Right cardiac atrium (tissue), 5 donors: ENCODE data around the gene IER3. TPM values are rescaled to one million over a fixed set of nuclear protein-coding genes. Genes with fewer than 3 reads are reported as not detected.
"Not testable (repeated sequence)": the region's sequence is repeated elsewhere in the genome, so short reads cannot be mapped to it uniquely, and the experiment has no call there.

Experiments
- ATAC-seq, 2 donors: fragments of 200-7000 bp; cut with Tn5 transposase; one replicate each; pipeline versions ENCODE4 v1.8.0 to v1.9.1; 2020; ENCODE audit warnings: moderate library complexity in 2 of 2, mild to moderate bottlenecking in 1 of 2
- DNase-seq, 3 donors: peaks; one replicate each; pipeline ENCODE4 v3.0.0-alpha.2; 2020
- H3K27ac ChIP-seq: one replicate; pipeline ENCODE4 v1.5.1; 2013; ENCODE audit warnings: mild to moderate bottlenecking, low read length, control low read depth, moderate library complexity
- H3K27me3 ChIP-seq: one replicate; pipeline ENCODE4 v1.6.1; 2013; ENCODE audit not compliant: control insufficient read depth, insufficient read depth
- H3K4me1 ChIP-seq: one replicate; pipeline ENCODE4 v1.6.1; 2013; ENCODE audit warnings: low read length; ENCODE audit not compliant: control insufficient read depth, insufficient read depth
- H3K4me3 ChIP-seq: one replicate; pipeline ENCODE4 v1.5.1; 2013; ENCODE audit warnings: low read length, control low read depth
- H3K9me3 ChIP-seq: one replicate; pipeline ENCODE4 v1.6.1; 2013; ENCODE audit warnings: low read length; ENCODE audit not compliant: control insufficient read depth
- WGBS: extraction: QIAGEN DNeasy Blood & Tissue Kit; methylation state at CpG from one replicate; pipeline ENCODE4 v1.1.7; 2013; 5-methylcytosine and 5-hydroxymethylcytosine counted together
- intact Hi-C, 4 donors: fragments of 100-400 bp; cut with DNase I; formaldehyde crosslinking; loops; one replicate each; pipeline versions ENCODE4 v1.11.0 to v1.14.0; 2022 to 2023
- polyA plus RNA-seq: library from polyadenylated mRNA; stranded (reverse); fragments of 200-250 nt; gene quantifications from one replicate; pipeline ENCODE4 v1.2.3, GENCODE V29; 2013
- total RNA-seq, 4 donors: library from RNA; stranded (reverse); fragmentation: NEBNext Ultra II Directional; extraction: Animal tissue kit (Norgen Biotek cat#: 25700); gene quantifications; one replicate each; pipeline ENCODE4 v1.2.1, GENCODE V29; 2021
- donor health status: healthy with polysubstance abuse.
- donor health status: DM: no; HTN: yes; CAD: no.
- donor health status: DM: no; HTN: no; CAD: no.
- donor health status: DM: no; HTN: yes; CAD: no; lungs with severe emphysema.
- donor health status: DM: yes; HTN: yes; CAD: no.

Gene IER3
- total and polyA plus RNA-seq, 5 donors = 22.4 to 63.6 (median 43.4) TPM

DNA sequence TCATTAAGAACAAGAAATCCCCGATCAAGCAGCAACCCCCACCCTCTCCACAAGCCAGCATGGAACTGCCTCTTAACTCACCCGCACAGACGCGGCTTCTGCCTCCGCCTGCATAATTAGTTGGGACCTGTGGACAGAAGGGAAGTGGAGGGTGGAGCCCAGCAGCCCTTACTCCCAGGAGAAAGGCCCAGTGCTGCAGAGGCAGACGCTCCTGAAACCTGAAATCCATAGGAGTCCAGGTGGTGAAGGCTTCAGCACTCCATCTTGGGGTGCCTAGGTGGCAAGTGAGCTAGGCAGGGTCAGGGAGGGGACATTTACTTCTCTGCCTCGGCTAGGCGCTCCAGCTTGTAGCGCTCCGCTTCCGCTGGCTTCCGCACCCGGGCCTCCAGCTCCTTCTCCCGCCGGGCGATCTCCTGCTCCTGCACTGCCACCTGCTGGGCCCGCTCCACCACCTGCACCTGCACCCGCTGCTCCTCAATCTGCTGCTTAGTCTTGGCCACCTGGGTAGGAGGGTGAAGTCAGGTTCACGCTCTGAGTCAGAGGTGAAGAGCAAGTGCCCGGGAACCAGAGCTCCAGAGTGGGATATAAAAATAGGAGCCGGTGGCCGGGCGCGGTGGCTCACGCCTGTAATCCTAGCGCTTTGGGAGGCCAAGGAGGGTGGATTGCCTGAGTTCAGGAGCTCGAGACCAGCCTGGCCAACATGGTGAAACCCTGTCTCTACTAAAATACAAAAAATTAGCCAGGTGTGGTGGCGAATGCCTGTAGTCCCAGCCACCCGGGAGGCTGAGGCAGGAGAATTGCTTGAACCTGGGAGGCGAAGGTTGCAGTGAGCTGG lies 13.5 kb downstream of the IER3 start:
- DNase-seq (peak; percentile 67 to 89 (median 87)), ATAC-seq (peak; percentile 71 to 72)
- H3K27ac ChIP-seq = no peak overlapping the region
- WGBS = 47% methylated on average over 30 of the region's 30 CpGs
- no peak overlapping the region for H3K4me3 ChIP-seq
- H3K27me3 ChIP-seq = no peaks in the 10 kb centered on the region
- no peaks in the 10 kb centered on the region for H3K4me1 ChIP-seq
- H3K9me3 ChIP-seq = no peaks in the 10 kb centered on the region
- intact Hi-C loops = no loop called here

GRCh38 chr6:30727920-30728553 lies 16.3 kb downstream of the IER3 start:
- no peak overlapping the region for H3K4me3 ChIP-seq
- 49% methylated on average over 7 of the region's 7 CpGs for WGBS
- DNase-seq (no peak), ATAC-seq (no peak)
- no peaks in the 10 kb centered on the region for H3K4me1 ChIP-seq
- H3K27me3 ChIP-seq = no peaks in the 10 kb centered on the region
- H3K9me3 ChIP-seq = no peaks in the 10 kb centered on the region
- peak overlapping the region; percentile 30 for H3K27ac ChIP-seq
- intact Hi-C loops = no loop called here

- no peak overlapping the region for H3K27ac ChIP-seq
- ATAC-seq (no peak), DNase-seq (no peak)
- no peak overlapping the region for H3K4me3 ChIP-seq
- H3K9me3 ChIP-seq = no peaks in the 10 kb centered on the region
- WGBS = 88% methylated on average over 11 of the region's 11 CpGs
- peaks cover 2% of the 10 kb centered on the region for H3K4me1 ChIP-seq
- no peaks in the 10 kb centered on the region for H3K27me3 ChIP-seq
- intact Hi-C loops = no loop called here
Observed at GRCh38 chr6:30726506-30727413, 17.6 kb downstream of the IER3 start.

GRCh38 chr6:30725713-30726505 lies 18.4 kb downstream of the IER3 start:
- intact Hi-C loops = no loop called here
- DNase-seq (no peak), ATAC-seq (no peak)
- Histone ChIP-seq H3K27me3 (no peaks in the 10 kb centered on the region), H3K27ac (no peak overlapping the region), H3K4me1 (peaks cover 3% of the 10 kb centered on the region), H3K9me3 (no peaks in the 10 kb centered on the region), H3K4me3 (no peak overlapping the region)
- WGBS = 52% methylated on average over 3 of the region's 3 CpGs

GRCh38 chr6:30724906-30725667 lies 19.3 kb downstream of the IER3 start:
- DNase-seq (no peak), ATAC-seq (no peak)
- no peaks in the 10 kb centered on the region for H3K9me3 ChIP-seq
- no peaks in the 10 kb centered on the region for H3K27me3 ChIP-seq
- H3K27ac ChIP-seq = no peak overlapping the region
- H3K4me1 ChIP-seq = peaks cover 3% of the 10 kb centered on the region
- intact Hi-C loops = no loop called here
- no peak overlapping the region for H3K4me3 ChIP-seq
- WGBS = 29% methylated on average over 6 of the region's 6 CpGs

DNA sequence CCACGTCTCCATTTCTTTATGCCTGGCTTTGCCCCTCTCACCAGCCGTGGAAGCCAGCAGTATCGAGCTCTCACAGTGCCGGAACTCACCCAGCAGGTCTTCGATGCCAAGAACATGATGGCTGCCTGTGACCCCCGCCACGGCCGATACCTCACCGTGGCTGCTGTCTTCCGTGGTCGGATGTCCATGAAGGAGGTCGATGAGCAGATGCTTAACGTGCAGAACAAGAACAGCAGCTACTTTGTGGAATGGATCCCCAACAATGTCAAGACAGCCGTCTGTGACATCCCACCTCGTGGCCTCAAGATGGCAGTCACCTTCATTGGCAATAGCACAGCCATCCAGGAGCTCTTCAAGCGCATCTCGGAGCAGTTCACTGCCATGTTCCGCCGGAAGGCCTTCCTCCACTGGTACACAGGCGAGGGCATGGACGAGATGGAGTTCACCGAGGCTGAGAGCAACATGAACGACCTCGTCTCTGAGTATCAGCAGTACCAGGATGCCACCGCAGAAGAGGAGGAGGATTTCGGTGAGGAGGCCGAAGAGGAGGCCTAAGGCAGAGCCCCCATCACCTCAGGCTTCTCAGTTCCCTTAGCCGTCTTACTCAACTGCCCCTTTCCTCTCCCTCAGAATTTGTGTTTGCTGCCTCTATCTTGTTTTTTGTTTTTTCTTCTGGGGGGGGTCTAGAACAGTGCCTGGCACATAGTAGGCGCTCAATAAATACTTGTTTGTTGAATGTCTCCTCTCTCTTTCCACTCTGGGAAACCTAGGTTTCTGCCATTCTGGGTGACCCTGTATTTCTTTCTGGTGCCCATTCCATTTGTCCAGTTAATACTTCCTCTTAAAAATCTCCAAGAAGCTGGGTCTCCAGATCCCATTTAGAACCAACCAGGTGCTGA lies 20.3 kb downstream of the IER3 start:
- H3K4me3 ChIP-seq, H3K27ac ChIP-seq, H3K9me3 ChIP-seq, H3K27me3 ChIP-seq, DNase-seq, H3K4me1 ChIP-seq, ATAC-seq: not testable (repeated sequence)
- intact Hi-C loops = loop anchor here in 3 of 4 donors (2.0 kb wide), 3 partner anchors 39 to 45 kb away; no protein-coding TSS in a partner anchor
- WGBS = 46% methylated on average over 29 of the region's 29 CpGs

DNA sequence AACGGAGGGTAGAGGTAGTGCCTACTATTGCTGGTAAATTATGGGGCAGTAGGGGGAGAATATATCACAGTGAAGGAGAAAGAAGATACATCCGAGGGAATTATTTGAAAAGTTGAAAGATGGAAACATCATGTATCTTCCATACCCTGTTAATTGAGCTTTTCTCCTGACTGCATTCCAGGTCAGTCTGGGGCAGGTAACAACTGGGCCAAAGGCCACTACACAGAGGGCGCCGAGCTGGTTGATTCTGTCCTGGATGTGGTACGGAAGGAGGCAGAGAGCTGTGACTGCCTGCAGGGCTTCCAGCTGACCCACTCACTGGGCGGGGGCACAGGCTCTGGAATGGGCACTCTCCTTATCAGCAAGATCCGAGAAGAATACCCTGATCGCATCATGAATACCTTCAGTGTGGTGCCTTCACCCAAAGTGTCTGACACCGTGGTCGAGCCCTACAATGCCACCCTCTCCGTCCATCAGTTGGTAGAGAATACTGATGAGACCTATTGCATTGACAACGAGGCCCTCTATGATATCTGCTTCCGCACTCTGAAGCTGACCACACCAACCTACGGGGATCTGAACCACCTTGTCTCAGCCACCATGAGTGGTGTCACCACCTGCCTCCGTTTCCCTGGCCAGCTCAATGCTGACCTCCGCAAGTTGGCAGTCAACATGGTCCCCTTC lies 21.0 kb downstream of the IER3 start:
- DNase-seq, H3K4me3 ChIP-seq, H3K4me1 ChIP-seq, H3K27ac ChIP-seq, ATAC-seq, H3K27me3 ChIP-seq, H3K9me3 ChIP-seq: not testable (repeated sequence)
- WGBS = 49% methylated on average over 16 of the region's 16 CpGs
- intact Hi-C loops = loop anchor here in 3 of 4 donors (2.0 kb wide), 3 partner anchors 38 to 44 kb away; no protein-coding TSS in a partner anchor

GRCh38 chr6:30722280-30723112 lies 21.9 kb downstream of the IER3 start:
- Histone ChIP-seq H3K4me3 (no peak overlapping the region), H3K27ac (peak overlapping the region; percentile 96), H3K27me3 (no peaks in the 10 kb centered on the region), H3K9me3 (no peaks in the 10 kb centered on the region), H3K4me1 (peaks cover 3% of the 10 kb centered on the region)
- 12% methylated on average over 27 of the region's 27 CpGs for WGBS
- ATAC-seq (peak; percentile 0 to 1), DNase-seq (peak; percentile 74 to 92 (median 92))
- intact Hi-C loops = loop anchor here (1.0 to 2.0 kb wide), 4 partner anchors 38 to 44 kb away; no protein-coding TSS in a partner anchor
